ENCODE data around the gene KRT72. TPM values are rescaled to one million over a fixed set of nuclear protein-coding genes. Genes with fewer than 3 reads are reported as not detected.

KRT72 gene
- total RNA-seq, 1 experiment from 2014 or later = 0.17 TPM

GRCh38 chr12:52614381-52615207 lies 13.3 kb upstream of the KRT72 start:
- no peak for DNase-seq (ENCODE audit: low read depth, low spot score)
- TF ChIP-seq ZNF274 (IDR thresholded peaks at IDR 0.05; ENCODE audit: low read depth, low read length) = no peak
- no peak for TF ChIP-seq YY1 (IDR thresholded peaks at IDR 0.05; ENCODE audit: extremely low read depth, insufficient replicate concordance, low read depth, low read length)
- TF ChIP-seq POLR2AphosphoS5 (IDR thresholded peaks at IDR 0.05; ENCODE audit: low read depth, low read length) = no peak
- no peak for TF ChIP-seq ELF1 (IDR thresholded peaks at IDR 0.05; ENCODE audit: borderline replicate concordance, low read depth)
- TF ChIP-seq SIN3A (IDR thresholded peaks at IDR 0.05; ENCODE audit: low read depth) = no peak
- TF ChIP-seq ZBTB33 (IDR thresholded peaks at IDR 0.05; ENCODE audit: extremely low read depth, insufficient replicate concordance, low read length) = no peak
- TF ChIP-seq CTCF (IDR thresholded peaks at IDR 0.05 in 2 of 3, conservative IDR thresholded peaks at IDR 0.05 in 1 of 3; ENCODE audit: borderline replicate concordance in 1 of 3, insufficient read depth in 1 of 3, low read depth in 2 of 3, low read length in 2 of 3) = no peak
- TF ChIP-seq CBX3 (IDR thresholded peaks at IDR 0.05; ENCODE audit: low read depth) = no peak
- no peak for TF ChIP-seq SP1 (IDR thresholded peaks at IDR 0.05; ENCODE audit: low read depth)
- TF ChIP-seq ZFX (IDR thresholded peaks at IDR 0.05) = no peak
- BruUV-seq (replicated peaks) = no TSS peak
- H3K4me2 ChIP-seq (ENCODE audit: low read length) = no peak overlapping the region
- H3K27me3 ChIP-seq (ENCODE audit: insufficient read depth, low read length) = no peaks in the 10 kb centered on the region
- no peaks in the 10 kb centered on the region for H4K20me1 ChIP-seq (ENCODE audit: insufficient read depth)
- ChIA-PET POLR2A (no interaction called here), RAD21 (ENCODE audit: low non-redundant PET in 1 of 2, low total read pairs in 2 of 2, uncharacterized antibody in 2 of 2, unreplicated experiment in 2 of 2) (no interaction called here), CTCF (no interaction called here)
- no peaks in the 10 kb centered on the region for H3K9me3 ChIP-seq (ENCODE audit: control insufficient read depth in 1 of 2, insufficient read depth in 1 of 2, low read depth in 1 of 2, low read length in 2 of 2)
- no peaks in the 10 kb centered on the region for H3K36me3 ChIP-seq (ENCODE audit: control insufficient read depth in 1 of 2, insufficient read depth in 2 of 2, low read length in 2 of 2)
- H3K4me3 ChIP-seq (replicated peaks in 1 of 2; ENCODE audit: low read depth in 1 of 2, low read length in 2 of 2) = no peak overlapping the region
- intact Hi-C loops (cut with micrococcal nuclease) = no loop called here
- H2AFZ ChIP-seq (ENCODE audit: low read depth, low read length, poor library complexity, severe bottlenecking) = no peak overlapping the region
- no peaks in the 10 kb centered on the region for H3K4me1 ChIP-seq (ENCODE audit: control insufficient read depth in 1 of 2, insufficient read depth in 2 of 2, low read length in 2 of 2)
- H3K27ac ChIP-seq (ENCODE audit: low read depth, low read length) = no peak overlapping the region
- no peak overlapping the region for H3K9ac ChIP-seq (ENCODE audit: low read length)
- H3K79me2 ChIP-seq (ENCODE audit: insufficient read depth, low read length) = no peaks in the 10 kb centered on the region
- no peaks in the 10 kb centered on the region for H3K9me2 ChIP-seq (ENCODE audit: insufficient read depth)
- no peak for ATAC-seq

All from HCT116 (cell line).